ENCODE measurements around the gene CERS3.

- TF ChIP-seq CTCF (IDR thresholded peaks at IDR 0.05; ENCODE audit: insufficient read depth, low read length, poor library complexity, severe bottlenecking) (no peak), EZH2phosphoT487 (conservative IDR thresholded peaks at IDR 0.05; ENCODE audit: low read length) (no peak)
Observed at GRCh38 chr15:100524326-100524725, 4.4 kb downstream of the CERS3 start.
